Inflammatory macrophage treated with lipopolysaccharide for 1 hour (primary cell): ENCODE results near the gene KIAA1191.

Source experiments
- DNase-seq, 2 donors: peaks; one replicate each; pipeline ENCODE4 v3.0.0-alpha.2; 2020 to 2022

KIAA1191 gene

GRCh38 chr5:176365351-176366231 is 4.0 kb upstream of the KIAA1191 start, which contains the start of gene ARL10:
ARL10 (plus strand) TSS chr5:176365487; CDS start chr5:176365564, 77 bp downstream.
- DNase-seq: peak; percentile 9 to 19

- DNase-seq: no peak
These were observed 3.3 kb upstream of the KIAA1191 start for GRCh38 chr5:176364765-176365350.

GRCh38 chr5:176362233-176362490 is 598 bp upstream of the KIAA1191 start:
- no peak for DNase-seq

- peak; percentile 1 to 3 for DNase-seq
These were observed 599 bp downstream of the KIAA1191 start for GRCh38 chr5:176360894-176361436.

- DNase-seq: no peak
These were observed 1.9 kb downstream of the KIAA1191 start for GRCh38 chr5:176359658-176360057.

- DNase-seq: no peak
These were observed 5.4 kb downstream of the KIAA1191 start for GRCh38 chr5:176356179-176356566.

- DNase-seq: no peak
These were observed 6.0 kb downstream of the KIAA1191 start for GRCh38 chr5:176355400-176356178.

- no peak for DNase-seq
These were observed 8.0 kb downstream of the KIAA1191 start for GRCh38 chr5:176353533-176353932.

GRCh38 chr5:176352116-176352878 is 9.3 kb downstream of the KIAA1191 start:
- DNase-seq: no peak

GRCh38 chr5:176350416-176350815 is 11.1 kb downstream of the KIAA1191 start:
- DNase-seq: no peak

GRCh38 chr5:176342766-176343458 is 18.7 kb downstream of the KIAA1191 start:
- DNase-seq: no peak

GRCh38 chr5:176342158-176342483 is 19.4 kb downstream of the KIAA1191 start:
- no peak for DNase-seq

- no peak for DNase-seq
These were observed 20.0 kb downstream of the KIAA1191 start for GRCh38 chr5:176341325-176342157.

- DNase-seq: no peak
These were observed 22.3 kb downstream of the KIAA1191 start for GRCh38 chr5:176339304-176339703.

- no peak for DNase-seq
These were observed 23.7 kb downstream of the KIAA1191 start for GRCh38 chr5:176337913-176338312.

GRCh38 chr5:176334031-176334770 is 27.4 kb downstream of the KIAA1191 start:
- no peak for DNase-seq

GRCh38 chr5:176320577-176320976 is 41.0 kb downstream of the KIAA1191 start:
- no peak for DNase-seq

- no peak for DNase-seq
These were observed 41.6 kb downstream of the KIAA1191 start for GRCh38 chr5:176319827-176320554.

- no peak for DNase-seq
These were observed 43.8 kb downstream of the KIAA1191 start for GRCh38 chr5:176317534-176318374.
